Stimulated activated effector memory CD8-positive, alpha-beta T cell treated with anti-CD3 and anti-CD28 coated beads, Interleukin-12 subunit alpha, Interleukin-12 subunit beta, amount 100 ng/mL, for 72 hours (primary cell): ENCODE results near the gene HSPG2.
"Not testable (repeated sequence)": the region's sequence is repeated elsewhere in the genome, so short reads cannot be mapped to it uniquely, and the experiment has no call there.

Experiments
- ATAC-seq: fragments of 150-1000 bp; cut with Tn5 transposase; 2 replicates; pipeline ENCODE4 v1.10.0; 2021
- DNase-seq, 2 donors: peaks; one replicate each; pipeline ENCODE4 v3.0.0; 2021 to 2022; ENCODE audit warnings: low spot score in 2 of 2
- H3K27ac Mint-ChIP-seq: one replicate; pipeline ENCODE4 v1.8.0; 2022; ENCODE audit warnings: mild to moderate bottlenecking, mixed read lengths
- H3K36me3 Mint-ChIP-seq: one replicate; pipeline ENCODE4 v1.8.0; 2022; ENCODE audit warnings: mild to moderate bottlenecking, mixed read lengths
- H3K4me1 Mint-ChIP-seq: one replicate; pipeline ENCODE4 v1.8.0; 2022; ENCODE audit warnings: mixed read lengths
- H3K4me3 Mint-ChIP-seq: one replicate; pipeline ENCODE4 v1.8.0; 2022; ENCODE audit warnings: mild to moderate bottlenecking, mixed read lengths
- H3K9me3 Mint-ChIP-seq: one replicate; pipeline ENCODE4 v1.8.0; 2022; ENCODE audit warnings: mixed read lengths

HSPG2 gene

GRCh38 chr1:21913763-21914162 lies 23.3 kb downstream of the HSPG2 start:
- Mint-ChIP-seq H3K9me3 (no peaks in the 10 kb centered on the region), H3K27ac (peak overlapping the region; percentile 46)
- peak; percentile 81 for ATAC-seq

DNA sequence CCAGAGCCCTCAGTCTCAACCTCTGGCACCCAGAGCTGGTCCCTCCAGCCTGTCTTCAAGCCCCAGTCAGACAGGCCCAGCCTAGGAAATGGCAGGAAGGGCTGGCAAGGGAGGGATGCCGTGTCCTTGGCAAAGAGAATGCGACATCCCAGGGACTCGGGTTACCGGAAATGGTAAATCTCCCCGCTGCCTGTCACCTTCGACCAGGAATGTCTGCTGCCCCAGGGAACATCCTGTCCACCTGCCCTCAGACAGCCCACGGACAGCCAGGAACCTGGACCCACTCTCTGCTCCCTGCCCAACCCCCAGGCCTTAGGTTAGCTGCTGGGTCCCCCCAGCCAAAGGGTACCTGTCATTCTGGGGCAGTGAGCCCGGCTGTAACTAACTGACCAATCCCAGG lies 23.9 kb downstream of the HSPG2 start:
- no peaks in the 10 kb centered on the region for H3K9me3 Mint-ChIP-seq

More at GRCh38 chr1:21913763-21914162, 23.3 kb downstream of the HSPG2 start:
- Mint-ChIP-seq H3K4me3 (no peak overlapping the region), H3K36me3 (no peaks in the 10 kb centered on the region), H3K4me1 (peaks cover 16% of the 10 kb centered on the region)
- no peak for DNase-seq

GRCh38 chr1:21912038-21912758 lies 24.9 kb downstream of the HSPG2 start:
- no peaks in the 10 kb centered on the region for H3K9me3 Mint-ChIP-seq
- no peak overlapping the region for H3K4me3 Mint-ChIP-seq
- H3K27ac Mint-ChIP-seq = no peak overlapping the region
- H3K4me1 Mint-ChIP-seq = peaks cover 16% of the 10 kb centered on the region
- H3K36me3 Mint-ChIP-seq = no peaks in the 10 kb centered on the region
- no peak for ATAC-seq
- no peak for DNase-seq

More for the DNA sequence above, 23.9 kb downstream of the HSPG2 start:
- peaks cover 16% of the 10 kb centered on the region for H3K4me1 Mint-ChIP-seq
- no peak overlapping the region for H3K4me3 Mint-ChIP-seq
- DNase-seq = no peak
- peak overlapping the region; percentile 46 for H3K27ac Mint-ChIP-seq
- ATAC-seq = no peak
- no peaks in the 10 kb centered on the region for H3K36me3 Mint-ChIP-seq

DNA sequence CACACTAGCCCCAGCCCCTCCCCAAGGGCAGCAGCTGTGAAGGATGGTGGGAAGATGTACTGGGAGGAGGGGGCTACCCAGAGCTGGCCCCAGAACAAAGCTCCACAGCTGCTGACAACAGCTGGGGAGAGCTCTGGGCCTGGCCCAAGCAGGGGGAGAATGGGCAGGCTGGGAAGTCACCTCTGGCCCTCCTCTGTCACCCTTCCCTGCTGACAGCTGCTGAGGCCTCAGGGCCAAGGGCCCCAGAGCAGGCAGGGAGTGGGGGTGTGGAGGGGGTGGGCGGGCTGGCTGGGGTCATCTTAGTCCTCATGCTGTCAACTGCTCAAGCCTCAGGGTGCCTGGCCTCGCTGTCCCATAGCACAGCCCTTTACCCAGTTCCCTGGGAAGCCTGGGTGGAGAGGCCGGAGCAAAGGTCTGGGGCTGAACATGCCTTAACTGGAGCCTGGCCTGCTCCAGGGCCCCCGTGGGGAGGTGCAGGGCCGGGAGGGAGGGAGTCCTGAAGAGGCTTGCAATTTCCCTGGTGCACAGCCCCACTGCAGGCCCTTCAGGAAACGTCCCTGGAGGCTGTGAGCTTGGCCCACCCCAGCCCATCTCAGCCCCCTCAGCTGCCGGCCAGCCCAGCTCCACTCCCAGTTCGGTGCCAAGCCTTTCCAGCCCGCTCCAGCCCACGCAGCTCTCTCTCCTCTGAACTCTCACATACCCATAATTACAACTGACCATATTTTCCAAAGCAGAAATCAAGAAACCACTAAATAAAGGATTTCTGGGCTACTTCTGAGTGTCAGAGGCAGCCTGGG lies 25.7 kb downstream of the HSPG2 start:
- Mint-ChIP-seq H3K4me3 (no peak overlapping the region), H3K36me3 (no peaks in the 10 kb centered on the region), H3K4me1 (peaks cover 16% of the 10 kb centered on the region), H3K9me3 (no peaks in the 10 kb centered on the region), H3K27ac (no peak overlapping the region)
- ATAC-seq = no peak
- no peak for DNase-seq

DNA sequence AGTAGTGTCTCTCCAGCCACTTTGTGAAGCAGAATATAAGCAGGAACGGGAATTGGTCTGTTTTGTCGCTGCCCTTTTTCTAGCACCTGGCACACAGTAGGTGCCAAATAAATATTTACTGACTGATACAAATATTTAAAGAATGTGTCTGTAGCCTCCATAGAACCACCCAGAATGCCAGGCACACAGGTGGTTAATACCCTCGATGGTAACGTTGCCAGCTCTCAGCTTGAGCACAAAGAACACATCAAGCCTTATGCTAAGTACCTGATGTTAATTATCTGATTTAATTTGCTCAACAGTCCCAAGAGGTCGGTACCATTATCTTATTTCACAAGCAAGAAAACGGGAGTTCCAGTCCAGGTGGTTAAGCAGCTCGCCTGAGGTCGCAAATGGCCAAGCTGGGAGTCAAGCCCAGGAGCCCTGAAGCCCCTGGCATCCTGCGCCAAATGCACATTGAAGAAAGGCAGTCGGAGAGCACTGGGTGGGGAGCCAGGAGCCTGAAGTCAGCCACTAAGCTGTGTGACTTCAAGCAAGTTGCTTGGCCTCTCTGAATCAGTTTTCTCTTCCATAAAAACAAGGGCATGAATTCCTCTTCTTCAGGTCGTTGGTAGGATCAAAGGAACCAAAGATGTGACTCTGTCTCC lies 26.4 kb downstream of the HSPG2 start:
- H3K9me3 Mint-ChIP-seq = no peaks in the 10 kb centered on the region
- H3K4me3 Mint-ChIP-seq = no peak overlapping the region
- H3K4me1 Mint-ChIP-seq = peaks cover 16% of the 10 kb centered on the region
- no peak for ATAC-seq
- no peak for DNase-seq
- peak overlapping the region; percentile 70 for H3K27ac Mint-ChIP-seq
- H3K36me3 Mint-ChIP-seq = no peaks in the 10 kb centered on the region

DNA sequence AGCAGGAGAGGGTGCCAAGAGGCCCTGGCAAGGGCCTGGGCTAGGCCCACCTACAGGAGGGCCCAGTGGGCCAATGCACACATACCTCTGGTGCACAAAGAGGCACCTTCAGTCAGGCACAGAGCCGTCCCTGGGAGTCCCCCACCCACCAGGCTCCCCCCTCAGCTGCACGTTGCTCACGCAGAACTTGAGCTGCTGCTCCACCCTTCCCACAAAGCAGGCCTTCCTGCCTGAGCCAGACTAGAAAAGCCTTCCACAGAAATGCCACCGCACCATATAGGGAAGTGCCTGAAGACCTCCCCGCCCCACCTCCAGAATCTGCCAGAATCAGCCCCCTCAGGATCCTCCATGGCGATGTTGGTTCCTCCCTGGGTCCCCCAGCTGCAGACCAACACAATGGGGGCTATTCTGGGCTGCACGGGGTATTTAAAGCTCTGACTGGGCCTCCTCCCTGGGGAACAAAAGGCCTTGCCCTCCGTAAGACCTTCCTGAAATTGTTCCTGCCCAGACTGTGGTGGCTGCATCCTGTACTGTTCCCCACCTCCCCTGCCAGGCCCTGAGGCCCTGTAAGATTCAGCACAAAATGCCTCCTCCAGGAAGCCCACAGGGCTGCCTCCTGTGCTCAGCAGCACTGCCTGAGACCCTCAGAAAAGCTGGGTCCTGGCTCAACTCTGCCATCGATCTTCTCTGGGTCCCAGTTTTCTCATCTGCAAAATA lies 27.2 kb downstream of the HSPG2 start:
- Mint-ChIP-seq H3K9me3 (no peaks in the 10 kb centered on the region), H3K4me3 (peak overlapping the region; percentile 14), H3K36me3 (no peaks in the 10 kb centered on the region), H3K4me1 (peaks cover 22% of the 10 kb centered on the region), H3K27ac (peak overlapping the region; percentile 70)
- peak; percentile 71 for ATAC-seq
- DNase-seq = no peak

GRCh38 chr1:21909286-21909759 lies 27.8 kb downstream of the HSPG2 start:
- Mint-ChIP-seq H3K27ac (peak overlapping the region; percentile 70), H3K4me3 (no peak overlapping the region), H3K4me1 (peaks cover 23% of the 10 kb centered on the region), H3K9me3 (no peaks in the 10 kb centered on the region), H3K36me3 (no peaks in the 10 kb centered on the region)
- ATAC-seq = no peak
- no peak for DNase-seq

- ATAC-seq, H3K9me3 Mint-ChIP-seq, H3K36me3 Mint-ChIP-seq, H3K27ac Mint-ChIP-seq, H3K4me3 Mint-ChIP-seq, DNase-seq: not testable (repeated sequence)
- H3K4me1 Mint-ChIP-seq = peaks cover 23% of the 10 kb centered on the region
These were observed 29.2 kb downstream of the HSPG2 start for GRCh38 chr1:21907737-21908534.

- no peak overlapping the region for H3K27ac Mint-ChIP-seq
- H3K4me1 Mint-ChIP-seq = peaks cover 23% of the 10 kb centered on the region
- DNase-seq (no peak), ATAC-seq (no peak)
- no peaks in the 10 kb centered on the region for H3K9me3 Mint-ChIP-seq
- H3K4me3 Mint-ChIP-seq = no peak overlapping the region
- H3K36me3 Mint-ChIP-seq = no peaks in the 10 kb centered on the region
These were observed 30.1 kb downstream of the HSPG2 start for GRCh38 chr1:21907079-21907418.

DNA sequence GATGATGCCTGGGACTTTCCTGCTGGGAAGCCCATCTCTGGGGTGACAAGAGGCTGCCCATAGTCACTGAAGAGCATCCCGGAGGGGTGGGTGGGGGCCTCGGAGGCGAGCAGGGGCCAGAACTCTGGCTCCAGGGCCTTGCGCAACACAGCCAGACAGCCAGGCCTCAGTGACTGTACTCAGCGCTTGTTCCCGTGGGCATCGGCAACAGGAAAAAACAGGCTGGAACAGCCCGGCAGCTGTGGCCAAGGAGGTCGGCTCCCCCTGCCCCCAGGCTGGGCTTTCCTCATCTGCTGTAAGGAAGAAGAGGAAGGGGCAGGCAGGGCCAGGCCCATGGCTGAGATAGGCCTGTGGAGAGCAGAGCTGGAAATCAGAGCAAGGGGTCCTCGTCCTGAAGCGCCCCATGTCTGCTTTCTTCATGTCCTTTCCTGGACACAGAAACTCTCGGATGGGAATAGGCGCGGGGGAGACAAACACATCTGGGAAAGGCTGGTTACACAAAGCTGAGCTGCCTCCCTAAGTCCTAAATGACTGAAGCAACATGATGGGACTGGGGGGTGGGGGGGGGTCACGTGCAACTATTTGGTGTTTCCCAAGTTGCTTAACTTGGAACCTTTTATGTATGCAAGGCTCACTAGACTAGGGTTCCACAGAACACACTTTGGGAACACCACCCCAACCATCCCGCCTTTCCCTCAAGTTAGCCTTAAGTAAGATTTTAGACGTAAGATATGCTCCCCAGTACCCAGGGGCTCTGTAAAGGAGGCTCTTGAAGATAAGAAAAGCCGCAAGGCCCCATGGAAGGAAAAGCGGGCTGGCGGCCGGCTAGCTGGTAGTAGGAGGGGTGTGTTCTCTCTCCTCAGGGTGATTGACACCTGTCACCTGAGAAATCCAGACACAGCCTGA lies 30.7 kb downstream of the HSPG2 start:
- Mint-ChIP-seq H3K36me3 (no peaks in the 10 kb centered on the region), H3K4me3 (no peak overlapping the region), H3K27ac (no peak overlapping the region), H3K4me1 (peaks cover 23% of the 10 kb centered on the region), H3K9me3 (no peaks in the 10 kb centered on the region)
- no peak for ATAC-seq
- no peak for DNase-seq

GRCh38 chr1:21904704-21905520 lies 32.2 kb downstream of the HSPG2 start:
- Mint-ChIP-seq H3K4me1 (peaks cover 20% of the 10 kb centered on the region), H3K9me3 (no peaks in the 10 kb centered on the region), H3K27ac (peak overlapping the region; percentile 5), H3K36me3 (no peaks in the 10 kb centered on the region), H3K4me3 (no peak overlapping the region)
- DNase-seq (no peak), ATAC-seq (peak; percentile 45)

DNA sequence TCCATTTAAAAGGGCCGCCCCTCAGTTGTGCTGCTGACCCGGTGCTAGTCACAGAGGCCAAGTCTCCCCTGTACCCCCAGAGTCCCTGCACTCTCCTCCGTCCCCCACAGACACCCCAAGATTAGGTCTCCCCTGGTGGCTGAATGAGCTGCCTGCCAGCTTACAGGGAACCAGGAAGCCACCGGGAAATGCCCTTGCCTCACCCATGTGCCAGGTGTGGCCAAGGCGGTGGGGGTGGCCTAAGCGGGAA lies 32.7 kb downstream of the HSPG2 start:
- Mint-ChIP-seq H3K4me1 (peaks cover 14% of the 10 kb centered on the region), H3K9me3 (no peaks in the 10 kb centered on the region), H3K36me3 (no peaks in the 10 kb centered on the region), H3K4me3 (no peak overlapping the region), H3K27ac (no peak overlapping the region)
- ATAC-seq (no peak), DNase-seq (no peak)

DNA sequence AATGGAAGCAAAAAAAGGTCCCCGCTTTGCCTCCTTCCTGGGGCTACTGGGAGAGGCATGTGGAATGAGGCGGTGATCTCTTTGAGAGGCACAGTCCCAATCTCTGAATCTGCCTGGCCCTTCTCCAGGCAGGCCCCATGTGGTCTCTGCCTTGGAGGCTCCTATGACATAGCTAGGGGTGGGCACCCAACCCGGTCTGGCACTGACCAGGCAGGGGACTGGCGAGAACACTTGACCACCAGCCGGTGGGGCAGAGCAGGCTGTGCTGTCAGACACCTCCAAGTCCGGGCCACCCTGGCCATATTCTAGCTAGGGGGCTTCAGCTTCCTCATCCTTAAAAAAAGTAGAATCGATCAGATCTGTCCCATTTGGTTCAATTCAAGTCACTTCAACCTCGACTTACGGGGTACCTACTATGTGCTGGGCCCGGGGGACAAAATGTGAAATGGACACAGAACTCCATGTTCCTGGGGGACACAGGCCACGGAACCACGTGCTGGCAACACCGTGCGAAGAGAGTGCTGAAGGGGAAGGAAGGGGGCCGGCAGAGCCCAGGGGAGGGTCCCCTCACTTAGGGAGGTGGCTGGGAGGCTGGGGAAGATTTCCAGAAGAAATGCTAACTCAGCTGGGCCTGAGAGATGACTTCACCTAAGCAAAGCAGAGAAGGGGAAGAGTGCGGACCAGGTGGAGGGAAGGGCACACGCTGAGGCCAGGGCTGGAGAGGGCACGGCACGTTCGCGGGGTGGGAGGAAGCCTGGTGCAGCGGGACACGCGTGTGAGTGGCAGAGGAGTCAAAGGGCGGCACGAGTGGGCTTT lies 33.3 kb downstream of the HSPG2 start:
- H3K9me3 Mint-ChIP-seq = no peaks in the 10 kb centered on the region
- H3K4me1 Mint-ChIP-seq = peaks cover 13% of the 10 kb centered on the region
- H3K27ac Mint-ChIP-seq = no peak overlapping the region
- ATAC-seq = no peak
- no peak for DNase-seq
- H3K4me3 Mint-ChIP-seq = no peak overlapping the region
- H3K36me3 Mint-ChIP-seq = no peaks in the 10 kb centered on the region
